Psoas muscle (tissue), 8 donors: Measurements from ENCODE around the gene MRGPRX2. TPM values are rescaled to one million over a fixed set of nuclear protein-coding genes. Genes with fewer than 3 reads are reported as not detected.
A peak's percentile ranks its signal among the peaks of the same experiment; 100 is the strongest.

Experiments used
- ATAC-seq, 4 donors: fragments of 200-7000 bp; cut with Tn5 transposase; one replicate each; pipeline ENCODE4 v1.9.1; 2020; ENCODE audit warnings: moderate library complexity in 3 of 4, mild to moderate bottlenecking in 2 of 4
- DNase-seq, 2 donors: peaks; one replicate each; pipeline ENCODE4 v3.0.0-alpha.2; 2020
- H3K27ac ChIP-seq: fragments of 200-600 bp; one replicate; pipeline ENCODE4 v1.8.0; 2022
- H3K27me3 ChIP-seq, 3 donors: fragments of 200-600 bp in 1 of 3; one replicate each; pipeline versions ENCODE4 v1.6.1 to v1.8.0; 2013 to 2022; ENCODE audit warnings: low read length in 2 of 3, mild to moderate bottlenecking in 2 of 3, moderate library complexity in 1 of 3; ENCODE audit not compliant: insufficient read depth in 3 of 3
- H3K36me3 ChIP-seq, 2 donors: fragments of 200-600 bp in 1 of 2; one replicate each; pipeline versions ENCODE4 v1.6.1 to v1.8.0; 2013 to 2022; ENCODE audit warnings: low read depth in 1 of 2, mild to moderate bottlenecking in 1 of 2, moderate library complexity in 1 of 2; ENCODE audit not compliant: insufficient read depth in 1 of 2
- H3K4me1 ChIP-seq: fragments of 200-600 bp; one replicate; pipeline ENCODE4 v1.8.0; 2022
- H3K4me3 ChIP-seq: fragments of 200-600 bp; one replicate; pipeline ENCODE4 v1.8.0; 2022; ENCODE audit warnings: mild to moderate bottlenecking
- H3K9me3 ChIP-seq: fragments of 200-600 bp; one replicate; pipeline ENCODE4 v1.8.0; 2022
- WGBS, 3 donors: extraction: QIAGEN DNeasy Blood & Tissue Kit; methylation state at CpG; one replicate each; pipeline versions ENCODE4 v1.1.6 to v1.1.7; 2013; 5-methylcytosine and 5-hydroxymethylcytosine counted together
- intact Hi-C, 2 donors: fragments of 100-400 bp; cut with DNase I; formaldehyde crosslinking; loops; one replicate each; pipeline versions ENCODE4 v1.11.0 to v1.14.2; 2022
- polyA plus RNA-seq, 3 donors: library from polyadenylated mRNA; stranded (reverse); fragments of 200-250 nt; gene quantifications; one replicate each; pipeline ENCODE4 v1.2.3, GENCODE V29; 2013
- total RNA-seq, 4 donors: library from RNA; stranded (reverse); fragmentation: NEBNext Ultra II Directional in 2 of 4; extraction: Animal tissue kit (Norgen Biotek cat#: 25700) in 2 of 4; gene quantifications; one replicate each; pipeline versions ENCODE4 v1.2.1 to v1.2.4, GENCODE V29; 2021 to 2023
- TF ChIP-seq, protein P1 (sequence below): fragments of 200-600 bp; IDR thresholded peaks from one replicate; pipeline ENCODE4 v1.8.0; 2022; ENCODE audit warnings: antibody characterized with exemption
- donor health status: healthy with polysubstance abuse.
- donor health status: DM: no; HTN: no; CAD: no; lungs with moderate emphysema.
- donor health status: Bipolar disorder and iron deficiency.
- donor health status: healthy.
- donor health status: DM: yes; HTN: yes; CAD: no.
- donor health status: DM: no; HTN: no; CAD: no.
- donor health status: DM: no; HTN: no; CAD: no.
- donor health status: DM: yes; HTN: yes; CAD: no.

Gene MRGPRX2
- total and polyA plus RNA-seq, 7 donors = 0.01 TPM; not detected in 6

DNA sequence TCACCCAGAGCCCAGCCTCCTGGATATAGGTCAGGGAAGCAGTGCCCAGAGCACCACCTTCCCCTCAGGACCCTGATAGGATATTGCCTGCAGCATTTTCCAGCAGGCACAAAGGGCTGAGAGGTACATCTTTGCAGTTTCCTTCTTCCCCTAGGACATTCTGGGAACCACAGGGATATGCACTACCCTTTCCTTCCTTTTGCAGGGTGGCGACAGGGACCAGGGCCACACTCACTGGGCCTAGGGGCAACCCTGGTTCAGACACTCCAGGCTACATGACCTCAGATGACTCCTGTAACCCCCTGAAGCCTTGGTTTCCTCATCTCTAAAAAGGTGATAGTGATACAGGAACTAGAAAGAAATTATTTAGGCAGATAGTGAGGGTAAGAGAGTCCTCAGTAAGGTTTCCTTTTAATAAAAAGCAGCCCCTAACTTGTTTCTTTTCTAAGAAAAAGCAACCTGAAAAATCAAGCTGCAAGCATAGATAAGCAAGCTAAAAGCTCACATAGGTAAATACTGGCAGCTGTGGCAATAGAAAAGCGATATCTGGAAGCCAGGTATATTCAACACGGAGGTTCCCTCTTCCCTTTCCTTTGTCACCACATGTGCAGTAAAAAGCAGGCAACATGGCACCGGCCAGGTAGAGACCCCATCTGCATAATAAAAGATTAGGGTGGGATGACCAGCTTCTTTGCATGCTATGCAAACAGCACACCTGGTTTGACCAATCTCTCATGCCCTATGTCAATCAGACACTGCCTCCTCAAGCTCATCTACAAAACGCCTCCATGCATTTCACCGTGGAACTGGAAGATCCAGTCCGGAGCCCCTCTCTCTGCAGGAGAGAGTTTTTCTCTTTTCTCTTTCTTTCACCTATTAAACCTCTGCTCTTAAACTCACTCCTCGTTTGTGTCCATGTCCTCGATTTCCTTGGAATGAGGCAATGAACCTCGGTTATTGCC lies 13.2 kb upstream of the MRGPRX2 start:
- 69 to 73% (median 70%) methylated on average over 10 of the region's 10 CpGs for WGBS, 3 donors
- TF ChIP-seq, protein P1, sequence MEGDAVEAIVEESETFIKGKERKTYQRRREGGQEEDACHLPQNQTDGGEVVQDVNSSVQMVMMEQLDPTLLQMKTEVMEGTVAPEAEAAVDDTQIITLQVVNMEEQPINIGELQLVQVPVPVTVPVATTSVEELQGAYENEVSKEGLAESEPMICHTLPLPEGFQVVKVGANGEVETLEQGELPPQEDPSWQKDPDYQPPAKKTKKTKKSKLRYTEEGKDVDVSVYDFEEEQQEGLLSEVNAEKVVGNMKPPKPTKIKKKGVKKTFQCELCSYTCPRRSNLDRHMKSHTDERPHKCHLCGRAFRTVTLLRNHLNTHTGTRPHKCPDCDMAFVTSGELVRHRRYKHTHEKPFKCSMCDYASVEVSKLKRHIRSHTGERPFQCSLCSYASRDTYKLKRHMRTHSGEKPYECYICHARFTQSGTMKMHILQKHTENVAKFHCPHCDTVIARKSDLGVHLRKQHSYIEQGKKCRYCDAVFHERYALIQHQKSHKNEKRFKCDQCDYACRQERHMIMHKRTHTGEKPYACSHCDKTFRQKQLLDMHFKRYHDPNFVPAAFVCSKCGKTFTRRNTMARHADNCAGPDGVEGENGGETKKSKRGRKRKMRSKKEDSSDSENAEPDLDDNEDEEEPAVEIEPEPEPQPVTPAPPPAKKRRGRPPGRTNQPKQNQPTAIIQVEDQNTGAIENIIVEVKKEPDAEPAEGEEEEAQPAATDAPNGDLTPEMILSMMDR = no peak
- DNase-seq (no peak), ATAC-seq (no peak)
- Histone ChIP-seq H3K4me3 (no peak overlapping the region), H3K4me1 (no peaks in the 10 kb centered on the region), H3K27me3 (no peaks in the 10 kb centered on the region), H3K9me3 (peaks cover 3% of the 10 kb centered on the region), H3K27ac (no peak overlapping the region), H3K36me3 (no peaks in the 10 kb centered on the region)
- intact Hi-C loops = loop anchor here in 1 of 2 donors (5.0 to 10.0 kb wide), 2 partner anchors 179 to 671 kb away; no protein-coding TSS in a partner anchor

DNA sequence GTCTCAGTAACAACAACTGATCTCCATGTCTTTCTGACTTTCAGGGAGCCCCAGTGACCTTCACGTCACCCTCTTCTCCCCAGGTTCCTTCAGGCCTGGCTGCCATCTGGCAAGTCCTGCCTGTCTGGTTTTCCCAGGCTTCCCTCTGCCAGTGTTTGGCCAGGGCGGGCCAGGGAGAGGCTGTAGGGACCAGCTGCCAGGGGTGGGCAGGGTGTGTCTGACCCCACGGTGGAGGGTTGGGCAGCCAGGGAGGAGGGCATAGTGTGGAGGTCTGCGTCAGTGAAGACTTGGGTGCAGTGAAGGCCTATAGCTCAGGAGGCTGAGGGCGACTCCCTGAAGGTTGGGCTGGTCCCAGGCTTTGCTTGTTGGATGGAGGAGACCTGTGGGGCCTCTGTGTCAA lies 11.9 kb upstream of the MRGPRX2 start:
- intact Hi-C loops = loop anchor here in 1 of 2 donors (5.0 to 10.0 kb wide), 2 partner anchors 180 to 672 kb away; no protein-coding TSS in a partner anchor
- peaks cover 3% of the 10 kb centered on the region for H3K9me3 ChIP-seq
- no peaks in the 10 kb centered on the region for H3K36me3 ChIP-seq
- no peaks in the 10 kb centered on the region for H3K27me3 ChIP-seq
- no peak for DNase-seq
- TF ChIP-seq, protein P1 = no peak
- no peak overlapping the region for H3K4me3 ChIP-seq
- 79 to 83% (median 81%) methylated on average over 5 of the region's 5 CpGs for WGBS, 3 donors
- ATAC-seq = no peak
- H3K27ac ChIP-seq = no peak overlapping the region
- no peaks in the 10 kb centered on the region for H3K4me1 ChIP-seq

DNA sequence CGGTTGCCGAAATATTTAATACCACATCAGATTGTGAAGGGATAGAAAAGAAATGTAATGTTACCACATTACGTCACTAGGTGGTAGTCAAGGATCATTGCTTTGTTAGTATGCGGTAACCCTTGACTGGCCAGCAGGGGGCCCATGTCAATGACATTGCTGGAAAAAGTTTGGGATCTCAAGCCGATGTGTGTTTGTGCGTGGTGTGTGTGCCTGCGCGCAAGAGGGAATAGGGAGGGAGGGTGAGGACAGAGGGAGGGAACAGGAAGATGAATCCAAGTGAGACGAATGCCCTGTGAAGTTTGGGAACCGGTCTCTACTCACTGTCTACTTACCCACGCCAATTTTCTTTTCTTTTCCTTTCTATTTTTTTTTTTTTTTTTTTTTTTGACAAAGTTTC lies 10.7 kb upstream of the MRGPRX2 start:
- H3K27me3 ChIP-seq = no peaks in the 10 kb centered on the region
- H3K4me3 ChIP-seq = no peak overlapping the region
- H3K36me3 ChIP-seq = no peaks in the 10 kb centered on the region
- DNase-seq = peak; percentile 65 to 77
- TF ChIP-seq, protein P1 = peak; percentile 90
- ATAC-seq = peak; percentile 88 to 97 (median 94)
- intact Hi-C loops = loop anchor here (1.0 to 10.0 kb wide), 4 partner anchors 181 to 674 kb away; no protein-coding TSS in a partner anchor
- H3K27ac ChIP-seq = no peak overlapping the region
- peaks cover 3% of the 10 kb centered on the region for H3K9me3 ChIP-seq
- WGBS, 3 donors = 1 to 4% (median 3%) methylated on average over 11 of the region's 11 CpGs
- H3K4me1 ChIP-seq = no peaks in the 10 kb centered on the region

DNA sequence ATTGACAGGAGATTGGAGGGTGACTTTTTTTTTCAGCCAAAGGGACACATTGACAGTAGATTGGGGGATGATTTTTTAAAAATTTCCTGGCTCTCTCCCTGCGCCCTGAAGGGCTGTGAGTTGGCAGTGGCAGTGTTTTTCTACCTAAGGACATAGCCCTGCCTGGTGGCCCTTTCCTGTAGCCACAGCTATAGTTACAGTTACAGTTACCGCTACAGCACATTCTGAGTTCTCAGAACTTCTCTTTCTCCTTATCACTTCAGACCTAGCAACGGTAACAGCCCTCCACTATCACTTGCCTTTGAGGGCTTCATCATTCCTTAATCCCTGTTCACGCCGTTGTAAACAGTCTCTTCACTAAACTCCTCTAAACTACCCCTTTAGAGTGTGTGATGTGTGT lies 684 bp downstream of the MRGPRX2 start:
- H3K4me1 ChIP-seq = no peaks in the 10 kb centered on the region
- intact Hi-C loops = no loop called here
- DNase-seq (no peak), ATAC-seq (no peak)
- H3K27me3 ChIP-seq = no peaks in the 10 kb centered on the region
- TF ChIP-seq, protein P1 = no peak
- 52 to 65% (median 59%) methylated on average over 5 of the region's 5 CpGs for WGBS, 3 donors
- no peak overlapping the region for H3K4me3 ChIP-seq
- no peaks in the 10 kb centered on the region for H3K36me3 ChIP-seq
- peaks cover 3% of the 10 kb centered on the region for H3K9me3 ChIP-seq
- no peak overlapping the region for H3K27ac ChIP-seq
